Measurements from ENCODE around the gene KLHL29. TPM values are rescaled to one million over a fixed set of nuclear protein-coding genes. Genes with fewer than 3 reads are reported as not detected.

Gene KLHL29
- total and polyA plus RNA-seq, 10 of the 15 experiments (the other 5 are each of a cell fraction or from before 2014, with no cell fraction given), result 1.4 to 19.5 (median 6.1) TPM

DNA sequence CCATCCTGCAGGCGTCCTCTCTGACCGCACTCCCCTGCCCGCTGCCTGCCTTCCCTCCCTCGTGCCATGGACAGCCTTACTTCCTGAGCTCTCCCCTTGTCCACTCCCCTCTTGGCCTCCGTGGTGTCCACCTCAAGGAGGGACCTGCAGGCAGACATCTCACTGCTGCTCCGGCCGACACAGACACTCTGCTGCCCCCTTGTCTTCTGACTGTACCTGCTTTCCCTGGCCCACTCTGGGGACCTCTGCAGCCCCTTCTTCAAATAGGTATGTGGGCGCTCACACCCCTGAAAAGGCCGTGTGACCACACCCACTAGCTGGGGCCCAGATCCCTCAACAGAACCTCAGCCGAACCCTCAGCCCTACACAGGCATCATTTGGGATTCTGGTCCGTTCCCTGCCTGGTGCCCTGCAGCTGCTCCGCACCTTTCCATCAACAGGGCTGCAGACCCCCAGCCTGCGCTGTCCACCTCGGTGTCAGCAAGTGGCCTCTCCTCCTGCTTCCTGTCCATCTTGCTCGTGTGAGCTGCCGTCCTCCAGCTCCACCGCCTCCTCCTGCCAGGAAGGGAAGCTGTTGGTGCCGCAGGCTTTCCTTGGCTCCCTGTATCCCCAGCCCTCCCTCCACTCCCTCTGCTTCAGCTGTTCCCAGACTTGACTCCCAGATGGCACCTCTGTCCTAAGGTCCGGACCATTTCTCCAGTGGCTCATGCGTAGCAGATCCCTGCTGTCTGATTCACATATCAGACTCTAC, 94.1 kb downstream of the KLHL29 start:
- ChIA-PET POLR2A (no interaction called here), SMC1A (ENCODE audit: uncharacterized antibody, unreplicated experiment) (no interaction called here), CTCF (interaction anchor here (0.7 kb wide), 1 partner anchor 9 kb away, joined by 3 read pairs; no protein-coding TSS in a partner anchor), RAD21 (ENCODE audit: unreplicated experiment) (no interaction called here)
- Histone ChIP-seq H3K4me1 (ENCODE audit: control insufficient read depth, insufficient read depth, low read length) (no peaks in the 10 kb centered on the region), H3K27me3 (replicated peaks in 1 of 2; ENCODE audit: control insufficient read depth in 2 of 2, insufficient read depth in 2 of 2, low read length in 1 of 2) (no peaks in the 10 kb centered on the region), H3K4me2 (ENCODE audit: control insufficient read depth, insufficient read depth) (no peak overlapping the region), H3K9me3 (replicated peaks; ENCODE audit: control insufficient read depth, insufficient read depth, low read length) (no peaks in the 10 kb centered on the region), H3K27ac (ENCODE audit: control insufficient read depth, insufficient read depth) (no peak overlapping the region), H3K79me2 (ENCODE audit: control insufficient read depth, insufficient read depth, low read length) (no peaks in the 10 kb centered on the region), H3K36me3 (ENCODE audit: control insufficient read depth in 2 of 2, insufficient read depth in 2 of 2, low read length in 1 of 2) (peaks cover 0 to 4% of the 10 kb centered on the region in 2 experiments; a peak in 2 of 4 replicates), H3K4me3 (no peak overlapping the region), H4K20me1 (ENCODE audit: control insufficient read depth, insufficient read depth) (no peaks in the 10 kb centered on the region), H2AFZ (ENCODE audit: control insufficient read depth, low read depth, low read length) (no peak overlapping the region), H3K9ac (ENCODE audit: control insufficient read depth, insufficient read depth, low read length) (no peak overlapping the region)
- BruUV-seq (replicated peaks), result no TSS peak
- DNase-seq (ENCODE audit: low read depth, low spot score) (no peak), FAIRE-seq (no peak), ATAC-seq (no peak)
- in situ Hi-C loops (cut with MboI) (no loop called here), intact Hi-C loops (cut with micrococcal nuclease; ENCODE audit: unreplicated experiment) (no loop called here)
- WGBS (ENCODE audit: insufficient coverage, insufficient replicate concordance, low lambda C conversion rate, missing lambda C conversion rate), result 67% methylated on average over 20 of the region's 20 CpGs
- TF ChIP-seq, protein P1, sequence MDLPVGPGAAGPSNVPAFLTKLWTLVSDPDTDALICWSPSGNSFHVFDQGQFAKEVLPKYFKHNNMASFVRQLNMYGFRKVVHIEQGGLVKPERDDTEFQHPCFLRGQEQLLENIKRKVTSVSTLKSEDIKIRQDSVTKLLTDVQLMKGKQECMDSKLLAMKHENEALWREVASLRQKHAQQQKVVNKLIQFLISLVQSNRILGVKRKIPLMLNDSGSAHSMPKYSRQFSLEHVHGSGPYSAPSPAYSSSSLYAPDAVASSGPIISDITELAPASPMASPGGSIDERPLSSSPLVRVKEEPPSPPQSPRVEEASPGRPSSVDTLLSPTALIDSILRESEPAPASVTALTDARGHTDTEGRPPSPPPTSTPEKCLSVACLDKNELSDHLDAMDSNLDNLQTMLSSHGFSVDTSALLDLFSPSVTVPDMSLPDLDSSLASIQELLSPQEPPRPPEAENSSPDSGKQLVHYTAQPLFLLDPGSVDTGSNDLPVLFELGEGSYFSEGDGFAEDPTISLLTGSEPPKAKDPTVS (IDR thresholded peaks at IDR 0.05; ENCODE audit: low read depth, low read length), result no peak
- TF ChIP-seq NFXL1 (IDR thresholded peaks at IDR 0.05; ENCODE audit: borderline replicate concordance), result no peak
- TF ChIP-seq NRF1 (conservative IDR thresholded peaks at IDR 0.05; ENCODE audit: low read depth, low read length), result no peak
- no peak for TF ChIP-seq GABPA (IDR thresholded peaks at IDR 0.05; ENCODE audit: low read depth)
- no peak for TF ChIP-seq MXI1 (IDR thresholded peaks at IDR 0.05; ENCODE audit: low read depth, low read length)
- TF ChIP-seq, protein P2, sequence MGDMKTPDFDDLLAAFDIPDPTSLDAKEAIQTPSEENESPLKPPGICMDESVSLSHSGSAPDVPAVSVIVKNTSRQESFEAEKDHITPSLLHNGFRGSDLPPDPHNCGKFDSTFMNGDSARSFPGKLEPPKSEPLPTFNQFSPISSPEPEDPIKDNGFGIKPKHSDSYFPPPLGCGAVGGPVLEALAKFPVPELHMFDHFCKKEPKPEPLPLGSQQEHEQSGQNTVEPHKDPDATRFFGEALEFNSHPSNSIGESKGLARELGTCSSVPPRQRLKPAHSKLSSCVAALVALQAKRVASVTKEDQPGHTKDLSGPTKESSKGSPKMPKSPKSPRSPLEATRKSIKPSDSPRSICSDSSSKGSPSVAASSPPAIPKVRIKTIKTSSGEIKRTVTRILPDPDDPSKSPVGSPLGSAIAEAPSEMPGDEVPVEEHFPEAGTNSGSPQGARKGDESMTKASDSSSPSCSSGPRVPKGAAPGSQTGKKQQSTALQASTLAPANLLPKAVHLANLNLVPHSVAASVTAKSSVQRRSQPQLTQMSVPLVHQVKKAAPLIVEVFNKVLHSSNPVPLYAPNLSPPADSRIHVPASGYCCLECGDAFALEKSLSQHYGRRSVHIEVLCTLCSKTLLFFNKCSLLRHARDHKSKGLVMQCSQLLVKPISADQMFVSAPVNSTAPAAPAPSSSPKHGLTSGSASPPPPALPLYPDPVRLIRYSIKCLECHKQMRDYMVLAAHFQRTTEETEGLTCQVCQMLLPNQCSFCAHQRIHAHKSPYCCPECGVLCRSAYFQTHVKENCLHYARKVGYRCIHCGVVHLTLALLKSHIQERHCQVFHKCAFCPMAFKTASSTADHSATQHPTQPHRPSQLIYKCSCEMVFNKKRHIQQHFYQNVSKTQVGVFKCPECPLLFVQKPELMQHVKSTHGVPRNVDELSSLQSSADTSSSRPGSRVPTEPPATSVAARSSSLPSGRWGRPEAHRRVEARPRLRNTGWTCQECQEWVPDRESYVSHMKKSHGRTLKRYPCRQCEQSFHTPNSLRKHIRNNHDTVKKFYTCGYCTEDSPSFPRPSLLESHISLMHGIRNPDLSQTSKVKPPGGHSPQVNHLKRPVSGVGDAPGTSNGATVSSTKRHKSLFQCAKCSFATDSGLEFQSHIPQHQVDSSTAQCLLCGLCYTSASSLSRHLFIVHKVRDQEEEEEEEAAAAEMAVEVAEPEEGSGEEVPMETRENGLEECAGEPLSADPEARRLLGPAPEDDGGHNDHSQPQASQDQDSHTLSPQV (IDR thresholded peaks at IDR 0.05), result no peak
- no peak for TF ChIP-seq RFX5 (IDR thresholded peaks at IDR 0.05; ENCODE audit: low read depth, low read length)
- TF ChIP-seq MYC (IDR thresholded peaks at IDR 0.05; ENCODE audit: insufficient read depth, insufficient read length, insufficient replicate concordance, low read length, severe bottlenecking), result no peak
- TF ChIP-seq SKIL (IDR thresholded peaks at IDR 0.05; ENCODE audit: low read depth, poor library complexity, severe bottlenecking), result no peak
- no peak for TF ChIP-seq CBX5 (IDR thresholded peaks at IDR 0.05; ENCODE audit: low read depth)
- TF ChIP-seq ATF2 (IDR thresholded peaks at IDR 0.05; ENCODE audit: low read length), result no peak
- no peak for TF ChIP-seq KDM1A (IDR thresholded peaks at IDR 0.05; ENCODE audit: borderline replicate concordance)
- no peak for TF ChIP-seq KAT2A (conservative IDR thresholded peaks at IDR 0.05; ENCODE audit: control insufficient read depth, low read depth, low read length)
- TF ChIP-seq TAF1 (IDR thresholded peaks at IDR 0.05; ENCODE audit: borderline replicate concordance, low read depth, low read length), result no peak
